ENCODE measurements around the gene CDC25B.
"Not testable (repeated sequence)": the region's sequence is repeated elsewhere in the genome, so short reads cannot be mapped to it uniquely, and the experiment has no call there.

The CDC25B gene

GRCh38 chr20:3786126-3786484, 10.0 kb upstream of the CDC25B start:
- Histone ChIP-seq H3K4me3 (ENCODE audit: extremely low read depth, insufficient read depth, low read length, poor library complexity, severe bottlenecking) (peak overlapping the region; percentile 51), H3K27ac (ENCODE audit: low read depth, low read length, severe bottlenecking) (no peak overlapping the region), H3K4me1 (ENCODE audit: control insufficient read depth, insufficient read depth, low read length, poor library complexity, severe bottlenecking) (peaks cover 9% of the 10 kb centered on the region), H3K9me3 (ENCODE audit: control insufficient read depth, low read length) (no peaks in the 10 kb centered on the region), H3K36me3 (ENCODE audit: control insufficient read depth, insufficient read depth, low read length) (peaks cover 24% of the 10 kb centered on the region)
- WGBS, 2 experiments (ENCODE audit: insufficient coverage in 2 of 2): 7 to 12% methylated on average over 27 to 35 of the region's 35 CpGs

GRCh38 chr20:3786665-3787323, 9.3 kb upstream of the CDC25B start, which contains the start of gene CENPB:
Gene CENPB (minus strand): TSS chr20:3786740. CDS start chr20:3786483, 257 bp downstream.
- H3K27ac ChIP-seq (ENCODE audit: low read depth, low read length, severe bottlenecking): no peak within 1 kb of the TSS
- WGBS, 2 experiments (ENCODE audit: insufficient coverage in 2 of 2): 0 to 4% methylated on average over 31 to 37 of the region's 70 CpGs

GRCh38 chr20:3787324-3788014, 8.6 kb upstream of the CDC25B start:
- 92% methylated on average over 4 of the region's 5 CpGs for WGBS, 2 experiments (ENCODE audit: insufficient coverage in 2 of 2)
- peaks cover 22% of the 10 kb centered on the region for H3K36me3 ChIP-seq (ENCODE audit: control insufficient read depth, insufficient read depth, low read length)
- H3K4me1 ChIP-seq (ENCODE audit: control insufficient read depth, insufficient read depth, low read length, poor library complexity, severe bottlenecking): peaks cover 9% of the 10 kb centered on the region
- no peaks in the 10 kb centered on the region for H3K9me3 ChIP-seq (ENCODE audit: control insufficient read depth, low read length)
- H3K4me3 ChIP-seq (ENCODE audit: extremely low read depth, insufficient read depth, low read length, poor library complexity, severe bottlenecking): peak overlapping the region; percentile 30
- no peak overlapping the region for H3K27ac ChIP-seq (ENCODE audit: low read depth, low read length, severe bottlenecking)

More at GRCh38 chr20:3786665-3787323, 9.3 kb upstream of the CDC25B start, which contains the start of gene CENPB:
- peak within 1 kb of the TSS; percentile 51 for H3K4me3 ChIP-seq (ENCODE audit: extremely low read depth, insufficient read depth, low read length, poor library complexity, severe bottlenecking)
- peaks cover 24% of the 10 kb centered on the region for H3K36me3 ChIP-seq (ENCODE audit: control insufficient read depth, insufficient read depth, low read length)
- H3K4me1 ChIP-seq (ENCODE audit: control insufficient read depth, insufficient read depth, low read length, poor library complexity, severe bottlenecking): peaks cover 9% of the 10 kb centered on the region
- H3K9me3 ChIP-seq (ENCODE audit: control insufficient read depth, low read length): no peaks in the 10 kb centered on the region

GRCh38 chr20:3788685-3789155, 7.4 kb upstream of the CDC25B start:
- 62 to 67% methylated on average over 4 of the region's 4 CpGs for WGBS, 2 experiments (ENCODE audit: insufficient coverage in 2 of 2)

GRCh38 chr20:3789201-3789600, 6.9 kb upstream of the CDC25B start:
- WGBS, 2 experiments (ENCODE audit: insufficient coverage in 2 of 2): 92 to 94% methylated on average over 2 to 4 of the region's 4 CpGs

More at GRCh38 chr20:3788685-3789155, 7.4 kb upstream of the CDC25B start:
- no peak overlapping the region for H3K4me3 ChIP-seq (ENCODE audit: extremely low read depth, insufficient read depth, low read length, poor library complexity, severe bottlenecking)
- H3K36me3 ChIP-seq (ENCODE audit: control insufficient read depth, insufficient read depth, low read length): peaks cover 17% of the 10 kb centered on the region
- peaks cover 9% of the 10 kb centered on the region for H3K4me1 ChIP-seq (ENCODE audit: control insufficient read depth, insufficient read depth, low read length, poor library complexity, severe bottlenecking)
- no peak overlapping the region for H3K27ac ChIP-seq (ENCODE audit: low read depth, low read length, severe bottlenecking)
- no peaks in the 10 kb centered on the region for H3K9me3 ChIP-seq (ENCODE audit: control insufficient read depth, low read length)

GRCh38 chr20:3794168-3794567, 1.9 kb upstream of the CDC25B start:
- WGBS, 2 experiments (ENCODE audit: insufficient coverage in 2 of 2): 100% methylated on average over 1 of the region's 3 CpGs; no CpG with 5 or more reads in 1 of the 2 experiments
- not testable (repeated sequence) for H3K9me3 ChIP-seq (ENCODE audit: control insufficient read depth, low read length); H3K4me3 ChIP-seq (ENCODE audit: extremely low read depth, insufficient read depth, low read length, poor library complexity, severe bottlenecking); H3K36me3 ChIP-seq (ENCODE audit: control insufficient read depth, insufficient read depth, low read length); H3K27ac ChIP-seq (ENCODE audit: low read depth, low read length, severe bottlenecking)
- peaks cover 17% of the 10 kb centered on the region for H3K4me1 ChIP-seq (ENCODE audit: control insufficient read depth, insufficient read depth, low read length, poor library complexity, severe bottlenecking)

More at GRCh38 chr20:3789201-3789600, 6.9 kb upstream of the CDC25B start:
- not testable (repeated sequence) for H3K4me3 ChIP-seq (ENCODE audit: extremely low read depth, insufficient read depth, low read length, poor library complexity, severe bottlenecking); H3K9me3 ChIP-seq (ENCODE audit: control insufficient read depth, low read length); H3K27ac ChIP-seq (ENCODE audit: low read depth, low read length, severe bottlenecking); H3K4me1 ChIP-seq (ENCODE audit: control insufficient read depth, insufficient read depth, low read length, poor library complexity, severe bottlenecking)
- peaks cover 13% of the 10 kb centered on the region for H3K36me3 ChIP-seq (ENCODE audit: control insufficient read depth, insufficient read depth, low read length)

GRCh38 chr20:3794701-3795420, 1.2 kb upstream of the CDC25B start:
- no peak overlapping the region for H3K27ac ChIP-seq (ENCODE audit: low read depth, low read length, severe bottlenecking)
- 87 to 94% methylated on average over 19 to 21 of the region's 25 CpGs for WGBS, 2 experiments (ENCODE audit: insufficient coverage in 2 of 2)
- H3K4me3 ChIP-seq (ENCODE audit: extremely low read depth, insufficient read depth, low read length, poor library complexity, severe bottlenecking): no peak overlapping the region

GRCh38 chr20:3796477-3797225, 541 bp downstream of the CDC25B start:
- Histone ChIP-seq H3K36me3 (ENCODE audit: control insufficient read depth, insufficient read depth, low read length) (peaks cover 15% of the 10 kb centered on the region), H3K27ac (ENCODE audit: low read depth, low read length, severe bottlenecking) (no peak overlapping the region), H3K4me3 (ENCODE audit: extremely low read depth, insufficient read depth, low read length, poor library complexity, severe bottlenecking) (peak overlapping the region; percentile 55), H3K4me1 (ENCODE audit: control insufficient read depth, insufficient read depth, low read length, poor library complexity, severe bottlenecking) (peaks cover 25% of the 10 kb centered on the region), H3K9me3 (ENCODE audit: control insufficient read depth, low read length) (no peaks in the 10 kb centered on the region)
- WGBS, 2 experiments (ENCODE audit: insufficient coverage in 2 of 2): 3 to 13% methylated on average over 17 to 18 of the region's 33 CpGs

More at GRCh38 chr20:3794701-3795420, 1.2 kb upstream of the CDC25B start:
- peaks cover 21% of the 10 kb centered on the region for H3K4me1 ChIP-seq (ENCODE audit: control insufficient read depth, insufficient read depth, low read length, poor library complexity, severe bottlenecking)
- H3K36me3 ChIP-seq (ENCODE audit: control insufficient read depth, insufficient read depth, low read length): no peaks in the 10 kb centered on the region
- no peaks in the 10 kb centered on the region for H3K9me3 ChIP-seq (ENCODE audit: control insufficient read depth, low read length)

- Histone ChIP-seq H3K27ac (ENCODE audit: low read depth, low read length, severe bottlenecking) (no peak overlapping the region), H3K36me3 (ENCODE audit: control insufficient read depth, insufficient read depth, low read length) (peaks cover 20% of the 10 kb centered on the region), H3K4me3 (ENCODE audit: extremely low read depth, insufficient read depth, low read length, poor library complexity, severe bottlenecking) (peak overlapping the region; percentile 55), H3K9me3 (ENCODE audit: control insufficient read depth, low read length) (no peaks in the 10 kb centered on the region), H3K4me1 (ENCODE audit: control insufficient read depth, insufficient read depth, low read length, poor library complexity, severe bottlenecking) (peaks cover 25% of the 10 kb centered on the region)
- 78 to 91% methylated on average over 4 of the region's 5 CpGs for WGBS, 2 experiments (ENCODE audit: insufficient coverage in 2 of 2)
These were observed 1.1 kb downstream of the CDC25B start for GRCh38 chr20:3797226-3797545.

All from mesodermal cell (in vitro differentiated cells).